HepG2 (cell line): ENCODE results near the gene RSPH4A. TPM values are rescaled to one million over a fixed set of nuclear protein-coding genes. Genes with fewer than 3 reads are reported as not detected.
A peak's percentile ranks its signal among the peaks of the same experiment; 100 is the strongest.

Experiments used
- AFF4 ChIP-seq: sonication (generic); formaldehyde crosslinking; IDR thresholded peaks from 2 replicates; pipeline ENCODE4 v1.4.0; 2020; ENCODE audit warnings: missing genetic modification reagents
- CEBPG ChIP-seq: IDR thresholded peaks from 2 replicates; pipeline ENCODE4 v1.6.1; 2016
- FOXM1 ChIP-seq: sonication (generic); formaldehyde crosslinking; IDR thresholded peaks from 2 replicates; pipeline ENCODE4 v1.5.0; 2020; ENCODE audit warnings: missing genetic modification reagents
- HNF1B ChIP-seq: sonication (generic); formaldehyde crosslinking; IDR thresholded peaks from 2 replicates; pipeline ENCODE4 v1.5.1; 2020; ENCODE audit warnings: mild to moderate bottlenecking, moderate library complexity, missing genetic modification reagents
- HNF4A ChIP-seq: sonication (generic); formaldehyde crosslinking; IDR thresholded peaks from 2 replicates; pipeline ENCODE4 v1.4.0; 2020; ENCODE audit warnings: missing genetic modification reagents
- MTA3 ChIP-seq: sonication (generic); formaldehyde crosslinking; IDR thresholded peaks from 2 replicates; pipeline ENCODE4 v1.4.0; 2020; ENCODE audit warnings: missing genetic modification reagents
- NFIC ChIP-seq: IDR thresholded peaks from 2 replicates; pipeline ENCODE4 v1.6.1; 2012; ENCODE audit warnings: mild to moderate bottlenecking, low read length, inconsistent platforms
- NFYC ChIP-seq: IDR thresholded peaks from 2 replicates; pipeline ENCODE4 v1.6.1; 2016; ENCODE audit warnings: missing genetic modification reagents, missing compliant biosample characterization
- NR2F6 ChIP-seq, 2 experiments: IDR thresholded peaks; 2 replicates each; pipeline ENCODE4 v1.6.1; 2016; ENCODE audit warnings: antibody characterized with exemption in 1 of 2, mild to moderate bottlenecking in 1 of 2
- PHF5A ChIP-seq: IDR thresholded peaks from one replicate; pipeline ENCODE4 v1.6.1; 2018; ENCODE audit warnings: low read depth, missing genetic modification reagents; ENCODE audit not compliant: unreplicated experiment
- RAD21 ChIP-seq: fragments of 450-650 bp; formaldehyde crosslinking; IDR thresholded peaks from 2 replicates; pipeline ENCODE4 v1.5.0; 2020; ENCODE audit warnings: mild to moderate bottlenecking
- RARA ChIP-seq: IDR thresholded peaks from 2 replicates; pipeline ENCODE4 v1.6.1; 2016; ENCODE audit warnings: missing genetic modification reagents, missing compliant biosample characterization
- REST ChIP-seq, 2 experiments: IDR thresholded peaks; 2 replicates each; pipeline ENCODE4 v1.6.1; 2011 to 2012; ENCODE audit warnings: low read length in 2 of 2, borderline replicate concordance in 1 of 2, low read depth in 1 of 2, mild to moderate bottlenecking in 1 of 2, moderate library complexity in 1 of 2
- SOX6 ChIP-seq, 2 experiments: fragments of 450-650 bp in 1 of 2; sonication (generic) in 1 of 2; formaldehyde crosslinking in 1 of 2; IDR thresholded peaks; 2 replicates each; pipeline versions ENCODE4 v1.4.0 to v1.6.1; 2017 to 2020; ENCODE audit warnings: antibody characterized with exemption in 1 of 2, mild to moderate bottlenecking in 1 of 2, missing genetic modification reagents in 1 of 2
- ZMYM3 ChIP-seq: sonication (generic); formaldehyde crosslinking; IDR thresholded peaks from 2 replicates; pipeline ENCODE4 v1.5.1; 2020; ENCODE audit warnings: mild to moderate bottlenecking, missing genetic modification reagents
- ZNF274 ChIP-seq: sonication (generic); formaldehyde crosslinking; IDR thresholded peaks from 2 replicates; pipeline ENCODE4 v1.5.1; 2020; ENCODE audit warnings: mild to moderate bottlenecking, missing genetic modification reagents
- ZNF276 ChIP-seq: sonication (generic); formaldehyde crosslinking; IDR thresholded peaks from 2 replicates; pipeline ENCODE4 v1.4.0; 2020; ENCODE audit warnings: mild to moderate bottlenecking, low read depth, missing genetic modification reagents
- ZNF383 ChIP-seq: sonication (generic); formaldehyde crosslinking; IDR thresholded peaks from 2 replicates; pipeline ENCODE4 v1.4.0; 2020; ENCODE audit warnings: missing genetic modification reagents, mild to moderate bottlenecking, borderline replicate concordance
- ZNF580 ChIP-seq: IDR thresholded peaks from 2 replicates; pipeline ENCODE4 v1.6.1; 2016; ENCODE audit warnings: low read depth, borderline replicate concordance
- ZNF670 ChIP-seq: sonication (generic); formaldehyde crosslinking; IDR thresholded peaks from 2 replicates; pipeline ENCODE4 v1.8.0; 2022; ENCODE audit warnings: mild to moderate bottlenecking, missing genetic modification reagents, borderline replicate concordance
- polyA plus RNA-seq, 8 experiments: library from polyadenylated mRNA; depleted of rRNA in 3 of 8; stranded (reverse) in 7 of 8; unstranded in 1 of 8; fragments of >200 nt; fragmentation: Illumina TruSeq in 4 of 8; extraction: Trizol in 4 of 8; gene quantifications; 2 replicates each; pipeline versions ENCODE4 v1.2.1 to v1.2.3, GENCODE V29; 2011 to 2016; ENCODE audit warnings: low read depth in 4 of 8, missing spikeins in 1 of 8, mixed read lengths in 1 of 8; ENCODE audit not compliant: insufficient read depth in 1 of 8
- total RNA-seq, 5 experiments: library from RNA; depleted of rRNA; stranded (reverse); fragments of >200 nt; fragmentation: Illumina TruSeq; extraction: Trizol; gene quantifications; 2 replicates each; pipeline ENCODE4 v1.2.3, GENCODE V29; 2016; ENCODE audit warnings: low read depth in 1 of 5

RSPH4A gene
- total and polyA plus RNA-seq, 2 of the 13 experiments (the other 11 are each of a cell fraction or from before 2014, with no cell fraction given) = 0.24 to 0.40 TPM

- TF ChIP-seq AFF4 (CRISPR knock-in tag) = no peak
- no peak for TF ChIP-seq NR2F6 (IDR thresholded peaks at IDR 0.05)
- TF ChIP-seq NR2F6 (CRISPR knock-in tag; IDR thresholded peaks at IDR 0.05) = no peak
- TF ChIP-seq NFYC = 0 out of 2 replicates have a peak, but pooled peaks have one; percentile 11
- TF ChIP-seq ZNF383 (CRISPR knock-in tag) = no peak
- no peak for TF ChIP-seq RARA (CRISPR knock-in tag)
- no peak for TF ChIP-seq FOXM1 (CRISPR knock-in tag)
- TF ChIP-seq CEBPG (CRISPR knock-in tag) = peak; percentile 31; the same call in 1 of the 2 replicates
- peak; percentile 24; the same call in 1 of the 2 replicates for TF ChIP-seq ZMYM3 (CRISPR knock-in tag)
- no peak for TF ChIP-seq ZNF274 (CRISPR knock-in tag)
- no peak for TF ChIP-seq ZNF670
- TF ChIP-seq REST (IDR thresholded peaks at IDR 0.05; ENCODE audit: borderline replicate concordance in 1 of 2, low read depth in 1 of 2, low read length in 2 of 2) = no peak
- TF ChIP-seq MTA3 (CRISPR knock-in tag) = no peak
- TF ChIP-seq RAD21 (CRISPR knock-in tag) = no peak
- TF ChIP-seq SOX6 (IDR thresholded peaks at IDR 0.05) = no peak
- TF ChIP-seq SOX6 (CRISPR knock-in tag; IDR thresholded peaks at IDR 0.05) = peak; percentile 31; the same call in 1 of the 2 replicates
- no peak for TF ChIP-seq NFIC
- TF ChIP-seq HNF4A = no peak
- no peak for TF ChIP-seq PHF5A (CRISPR knock-in tag)
- TF ChIP-seq ZNF580 (CRISPR knock-in tag) = no peak
- no peak for TF ChIP-seq ZNF276 (CRISPR knock-in tag)
- peak; percentile 53; the same call in 1 of the 2 replicates for TF ChIP-seq HNF1B (CRISPR knock-in tag)
These were observed 17.4 kb downstream of the RSPH4A start (continued) for GRCh38 chr6:116633685-116634084.
